Stimulated activated CD4-positive, alpha-beta T cell treated with anti-CD3 and anti-CD28 coated beads, Interleukin-15, amount 100 ng/mL, for 1 hour (primary cell): Measurements from ENCODE around the gene SLC26A9.

Source experiments
- DNase-seq, 2 donors: peaks; one replicate each; pipeline ENCODE4 v3.0.0-alpha.2; 2020; ENCODE audit warnings: low read depth in 1 of 2, low spot score in 1 of 2

The SLC26A9 gene

GRCh38 chr1:205949753-205950152, 6.5 kb upstream of the SLC26A9 start:
- DNase-seq: no peak

- no peak for DNase-seq
Measured at GRCh38 chr1:205948886-205949285, 5.6 kb upstream of the SLC26A9 start.

GRCh38 chr1:205948039-205948438, 4.8 kb upstream of the SLC26A9 start:
- no peak for DNase-seq

- DNase-seq: no peak
Measured at GRCh38 chr1:205947024-205947423, 3.8 kb upstream of the SLC26A9 start.

GRCh38 chr1:205945069-205945468, 1.8 kb upstream of the SLC26A9 start:
- no peak for DNase-seq

- DNase-seq: no peak
Measured at GRCh38 chr1:205944525-205944924, 1.3 kb upstream of the SLC26A9 start.

GRCh38 chr1:205942631-205943159, 561 bp downstream of the SLC26A9 start:
- DNase-seq: no peak

GRCh38 chr1:205940710-205941109, 2.5 kb downstream of the SLC26A9 start:
- no peak for DNase-seq

- no peak for DNase-seq
Measured at GRCh38 chr1:205939690-205940330, 3.4 kb downstream of the SLC26A9 start.

GRCh38 chr1:205938682-205939081, 4.6 kb downstream of the SLC26A9 start:
- no peak for DNase-seq

- DNase-seq: no peak
Measured at GRCh38 chr1:205936846-205937586, 6.2 kb downstream of the SLC26A9 start.

GRCh38 chr1:205936311-205936710, 6.9 kb downstream of the SLC26A9 start:
- DNase-seq: no peak

- DNase-seq: no peak
Measured at GRCh38 chr1:205935869-205936268, 7.4 kb downstream of the SLC26A9 start.

GRCh38 chr1:205934788-205935187, 8.5 kb downstream of the SLC26A9 start:
- no peak for DNase-seq

GRCh38 chr1:205933671-205934618, 9.3 kb downstream of the SLC26A9 start:
- no peak for DNase-seq

- DNase-seq: no peak
Measured at GRCh38 chr1:205932776-205933175, 10.5 kb downstream of the SLC26A9 start.

- DNase-seq: no peak
Measured at GRCh38 chr1:205930799-205931281, 12.4 kb downstream of the SLC26A9 start.

- DNase-seq: no peak
Measured at GRCh38 chr1:205930195-205930577, 13.1 kb downstream of the SLC26A9 start.

GRCh38 chr1:205929496-205930194, 13.6 kb downstream of the SLC26A9 start:
- no peak for DNase-seq

GRCh38 chr1:205928317-205928716, 14.9 kb downstream of the SLC26A9 start:
- DNase-seq: no peak

GRCh38 chr1:205927676-205928075, 15.6 kb downstream of the SLC26A9 start:
- no peak for DNase-seq
